GM18951 (cell line): ENCODE results near the gene BUB1.

ENCODE experiments used
- POLR2A ChIP-seq: IDR thresholded peaks from 4 replicates; pipeline ENCODE4 v1.6.1; 2011; ENCODE audit warnings: mild to moderate bottlenecking; ENCODE audit not compliant: insufficient read length, insufficient read depth; ENCODE audit errors: extremely low read depth
- in situ Hi-C: fragments of 300-500 bp; cut with MboI; formaldehyde crosslinking; loops from one replicate; pipeline ENCODE4 v1.12.0; 2022; ENCODE audit warnings: low sequenced_read_pairs, mixed read lengths, inconsistent platforms; ENCODE audit not compliant: unreplicated experiment

BUB1 gene

GRCh38 chr2:110677530-110678456, at the start of gene BUB1:
BUB1 (minus strand) TSS chr2:110678063; CDS start chr2:110677995, 68 bp downstream.
- in situ Hi-C loops = no loop called here
- TF ChIP-seq POLR2A = peak; percentile 89

GRCh38 chr2:110726285-110726684, 48.4 kb upstream of the BUB1 start:
- TF ChIP-seq POLR2A = no peak
- in situ Hi-C loops = no loop called here

GRCh38 chr2:110725859-110726258, 48.0 kb upstream of the BUB1 start:
- in situ Hi-C loops = no loop called here
- TF ChIP-seq POLR2A = no peak

- in situ Hi-C loops = no loop called here
- no peak for TF ChIP-seq POLR2A
Measured at GRCh38 chr2:110725370-110725769, 47.5 kb upstream of the BUB1 start.

GRCh38 chr2:110724820-110725219, 47.0 kb upstream of the BUB1 start:
- in situ Hi-C loops = no loop called here
- TF ChIP-seq POLR2A = no peak

GRCh38 chr2:110720547-110720946, 42.7 kb upstream of the BUB1 start:
- no peak for TF ChIP-seq POLR2A
- in situ Hi-C loops = no loop called here

- no peak for TF ChIP-seq POLR2A
- in situ Hi-C loops = no loop called here
Measured at GRCh38 chr2:110718990-110719389, 41.1 kb upstream of the BUB1 start.

- no peak for TF ChIP-seq POLR2A
- in situ Hi-C loops = no loop called here
Measured at GRCh38 chr2:110718382-110718781, 40.5 kb upstream of the BUB1 start.

GRCh38 chr2:110717734-110718133, 39.9 kb upstream of the BUB1 start:
- no peak for TF ChIP-seq POLR2A
- in situ Hi-C loops = no loop called here

GRCh38 chr2:110716959-110717645, 39.2 kb upstream of the BUB1 start:
- no peak for TF ChIP-seq POLR2A
- in situ Hi-C loops = no loop called here

- in situ Hi-C loops = no loop called here
- no peak for TF ChIP-seq POLR2A
Measured at GRCh38 chr2:110714452-110715224, 36.8 kb upstream of the BUB1 start.

- in situ Hi-C loops = no loop called here
- TF ChIP-seq POLR2A = no peak
Measured at GRCh38 chr2:110713513-110714362, 35.9 kb upstream of the BUB1 start.

- in situ Hi-C loops = no loop called here
- no peak for TF ChIP-seq POLR2A
Measured at GRCh38 chr2:110712737-110713136, 34.9 kb upstream of the BUB1 start.

GRCh38 chr2:110708455-110708854, 30.6 kb upstream of the BUB1 start:
- in situ Hi-C loops = no loop called here
- TF ChIP-seq POLR2A = no peak
